Endothelial cell of umbilical vein (primary cell): ENCODE results near the gene CFAP68. TPM values are rescaled to one million over a fixed set of nuclear protein-coding genes. Genes with fewer than 3 reads are reported as not detected.

Experiments used
- BruUV-seq: library from RNA; stranded (reverse); fragments of 400-500 nt; replicated peaks from 2 replicates; lab custom pipeline; 2021; lab: Mats Ljungman, UMichigan
- CTCF ChIA-PET: fragments of 300-600, 350-600 bp; sonication (Branson Sonifier 250); formaldehyde crosslinking; loops from one replicate; lab custom pipeline; 2021; ENCODE audit warnings: antibody characterized with exemption, inconsistent platforms; lab: Charles Lee
- POLR2A ChIA-PET: fragments of 300-600, 350-600 bp; sonication (Branson Sonifier 250); formaldehyde crosslinking; loops from one replicate; lab custom pipeline; 2021; ENCODE audit warnings: antibody characterized with exemption, inconsistent platforms; lab: Charles Lee
- DNase-seq: peaks from one replicate; pipeline ENCODE4 v3.0.0-alpha.2; 2011; ENCODE audit warnings: low read depth, low spot score
- FAIRE-seq: peaks from 2 replicates; lab custom pipeline; 2011; peaks lifted over from hg19 to GRCh38; lab: Jason Lieb, UNC
- H2AFZ ChIP-seq: 2 replicates; pipeline ENCODE4 v1.6.0; 2012; ENCODE audit warnings: low read depth, low read length, control low read depth, inconsistent platforms
- H3K27ac ChIP-seq: 2 replicates; pipeline ENCODE4 v1.5.1; 2011; ENCODE audit warnings: low read depth, mild to moderate bottlenecking, control low read depth, low read length, moderate library complexity; ENCODE audit not compliant: insufficient read depth
- H3K27me3 ChIP-seq, 2 experiments: 2 replicates each; pipeline versions ENCODE4 v1.6.0 to v1.6.1; 2011; ENCODE audit warnings: low read length in 2 of 2, mixed read lengths in 1 of 2; ENCODE audit not compliant: control insufficient read depth in 2 of 2, insufficient read depth in 2 of 2
- H3K36me3 ChIP-seq, 2 experiments: 2 replicates in 1 of 2; 3 replicates in 1 of 2; pipeline ENCODE4 v1.5.1; 2011; ENCODE audit warnings: low read length in 2 of 2, mild to moderate bottlenecking in 1 of 2, moderate library complexity in 1 of 2; ENCODE audit not compliant: control insufficient read depth in 2 of 2, insufficient read depth in 2 of 2; ENCODE audit errors: extremely low read depth in 1 of 2
- H3K4me1 ChIP-seq: 3 replicates; pipeline ENCODE4 v1.5.1; 2011; ENCODE audit warnings: mild to moderate bottlenecking, low read length; ENCODE audit not compliant: control insufficient read depth, insufficient read depth; ENCODE audit errors: extremely low read depth
- H3K4me2 ChIP-seq: 2 replicates; pipeline ENCODE4 v1.6.1; 2011; ENCODE audit warnings: low read length, control low read depth, mixed read lengths; ENCODE audit not compliant: insufficient read depth
- H3K4me3 ChIP-seq, 3 experiments: fragments of 200-600 bp in 1 of 3; sonication (generic), shearing (Covaris generic) in 1 of 3; replicated peaks in 1 of 3; 2 replicates each; pipeline ENCODE4 v1.5.1; 2011 to 2016; ENCODE audit warnings: control low read depth in 3 of 3, low read length in 3 of 3, mild to moderate bottlenecking in 2 of 3, inconsistent platforms in 1 of 3, low read depth in 1 of 3, moderate library complexity in 1 of 3; ENCODE audit not compliant: insufficient read depth in 1 of 3
- H3K79me2 ChIP-seq: 2 replicates; pipeline ENCODE4 v1.6.0; 2012; ENCODE audit warnings: low read length, inconsistent platforms; ENCODE audit not compliant: control insufficient read depth, insufficient read depth
- H3K9ac ChIP-seq: replicated peaks from 2 replicates; pipeline ENCODE3; 2011; ENCODE audit warnings: low read length, control low read depth; ENCODE audit not compliant: insufficient read depth; ENCODE audit errors: extremely low read depth
- H3K9me1 ChIP-seq: replicated peaks from 3 replicates; pipeline ENCODE4 v1.6.0; 2011; ENCODE audit warnings: mild to moderate bottlenecking, low read length; ENCODE audit not compliant: control insufficient read depth, insufficient read depth; ENCODE audit errors: extremely low read depth
- H3K9me3 ChIP-seq: replicated peaks from 2 replicates; pipeline ENCODE4 v1.5.1; 2012; ENCODE audit warnings: low read length, inconsistent platforms; ENCODE audit not compliant: control insufficient read depth, insufficient read depth
- H4K20me1 ChIP-seq: replicated peaks from 2 replicates; pipeline ENCODE3; 2011; ENCODE audit warnings: mild to moderate bottlenecking, low read length; ENCODE audit not compliant: control insufficient read depth, insufficient read depth; ENCODE audit errors: extremely low read depth
- EZH2 ChIP-seq: IDR thresholded peaks from 2 replicates; pipeline ENCODE4 v1.6.1; 2012; ENCODE audit warnings: borderline replicate concordance, low read depth, mild to moderate bottlenecking, moderate library complexity, low read length, inconsistent platforms; ENCODE audit not compliant: severe bottlenecking
- FOS ChIP-seq: IDR thresholded peaks from 2 replicates; pipeline ENCODE4 v1.6.1; 2011; ENCODE audit warnings: mild to moderate bottlenecking, low read length, moderate library complexity, borderline replicate concordance; ENCODE audit not compliant: insufficient read depth
- GATA2 ChIP-seq: IDR thresholded peaks from 2 replicates; pipeline ENCODE4 v1.7.0; 2011; ENCODE audit warnings: low read depth, mild to moderate bottlenecking, moderate library complexity, mixed read lengths, low read length; ENCODE audit not compliant: insufficient read length, insufficient read depth
- JUN ChIP-seq: IDR thresholded peaks from 2 replicates; pipeline ENCODE4 v1.6.1; 2011; ENCODE audit warnings: borderline replicate concordance, low read depth; ENCODE audit not compliant: insufficient read length, insufficient read depth
- MYC ChIP-seq: IDR thresholded peaks from one replicate; pipeline ENCODE4 v1.6.1; 2011; ENCODE audit warnings: mild to moderate bottlenecking, low read depth, low read length
- POLR2A ChIP-seq: IDR thresholded peaks from 2 replicates; pipeline ENCODE4 v1.6.1; 2012; ENCODE audit warnings: low read depth, mild to moderate bottlenecking, control low read depth, low read length
- POLR2AphosphoS5 ChIP-seq: IDR thresholded peaks from 2 replicates; pipeline ENCODE4 v1.6.1; 2012; ENCODE audit warnings: low read depth, mild to moderate bottlenecking, control low read depth, low read length, moderate library complexity; ENCODE audit not compliant: insufficient read depth
- dilution Hi-C: fragments of 300-500 bp; cut with MboI; formaldehyde crosslinking; loops from one replicate; pipeline ENCODE4 v1.15.0; 2019; ENCODE audit warnings: low sequenced_read_pairs; ENCODE audit not compliant: extremely low pct_ligation_motif_present
- intact Hi-C: fragments of 100-400 bp; cut with micrococcal nuclease; formaldehyde crosslinking; loops from one replicate; pipeline ENCODE4 v1.10.0; 2022
- polyA plus RNA-seq, 4 experiments: library from polyadenylated mRNA; depleted of rRNA in 3 of 4; stranded (reverse) in 3 of 4; unstranded in 1 of 4; fragments of >200 nt; gene quantifications; 2 replicates each; pipeline versions ENCODE4 v1.2.1 to v1.2.3, GENCODE V29; 2011 to 2012; ENCODE audit warnings: missing spikeins in 1 of 4
- total RNA-seq: library from RNA; stranded (reverse); gene quantifications from 2 replicates; pipeline ENCODE4 v1.2.3, GENCODE V29; 2021
- TF ChIP-seq, protein P1 (sequence below): IDR thresholded peaks from 2 replicates; pipeline ENCODE4 v1.6.1; 2011; ENCODE audit not compliant: insufficient read depth, insufficient read length
- TF ChIP-seq, protein P2 (sequence below), 2 donors: IDR thresholded peaks; 1 replicate in 1 of 2; 2 replicates in 1 of 2; pipeline ENCODE4 v1.5.1; 2011; ENCODE audit warnings: low read length in 2 of 2, mild to moderate bottlenecking in 2 of 2, moderate library complexity in 2 of 2, control low read depth in 1 of 2, inconsistent platforms in 1 of 2, low read depth in 1 of 2; ENCODE audit not compliant: insufficient read depth in 1 of 2; ENCODE audit errors: extremely low read depth in 1 of 2

The CFAP68 gene
- total and polyA plus RNA-seq, 2 donors (not counting 3 experiments of a cell fraction or from before 2014, with no cell fraction given) = 7.4 to 10.6 TPM

DNA sequence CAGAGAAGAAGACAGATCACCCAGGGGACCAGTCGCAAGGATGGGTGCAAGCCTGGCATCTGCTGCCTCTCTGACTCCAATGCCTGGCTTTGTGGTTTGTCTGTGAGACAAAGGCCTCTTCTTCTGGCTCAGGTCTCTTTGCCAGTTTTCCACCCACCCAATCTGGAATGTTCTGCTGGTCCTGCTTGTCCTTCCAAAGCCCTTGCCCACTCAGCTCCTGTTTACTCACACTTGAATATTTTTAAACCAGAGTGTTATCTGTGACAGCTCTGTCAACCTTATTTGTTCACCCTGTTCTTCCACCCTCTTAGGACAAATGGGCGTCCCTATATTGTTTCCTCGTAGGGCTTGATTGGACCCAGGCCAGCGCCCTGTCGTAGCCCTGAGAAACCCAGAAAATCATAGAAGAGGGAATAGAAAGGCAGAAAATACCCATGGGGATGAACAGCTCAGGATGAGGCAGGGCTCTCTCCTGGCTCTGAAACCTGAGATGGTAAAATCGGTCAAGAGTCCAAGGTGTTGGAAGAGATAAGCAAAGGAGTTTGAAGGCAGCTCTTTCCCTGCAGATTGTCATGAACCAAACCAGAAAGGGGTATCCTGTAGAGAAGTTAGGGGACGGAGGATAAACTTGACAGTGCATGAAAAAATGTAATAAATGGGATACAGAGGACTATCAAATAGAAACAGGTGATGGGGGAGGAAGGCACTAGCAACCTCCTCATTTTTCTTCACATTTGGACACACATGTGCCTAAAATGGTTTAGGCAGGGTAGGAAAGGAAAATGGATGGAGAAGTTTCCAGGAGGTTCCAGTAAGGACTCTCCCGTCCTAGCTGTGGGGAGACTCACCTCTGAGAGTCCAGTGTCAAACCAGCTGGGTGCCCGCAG, 31.6 kb downstream of the CFAP68 start:
- CTCF ChIA-PET = interaction anchor here (1.4 kb wide), 1 partner anchor 71 kb away, joined by 4 read pairs; no protein-coding TSS in a partner anchor
- H3K4me2 ChIP-seq = no peak overlapping the region
- peaks cover 2 to 9% of the 10 kb centered on the region in 2 experiments for H3K27me3 ChIP-seq
- H4K20me1 ChIP-seq = no peaks in the 10 kb centered on the region
- POLR2A ChIA-PET = no interaction called here
- FAIRE-seq (no peak), DNase-seq (no peak)
- intact Hi-C loops (no loop called here), dilution Hi-C loops (no loop called here)
- H3K27ac ChIP-seq = no peak overlapping the region
- no peaks in the 10 kb centered on the region for H3K9me1 ChIP-seq
- no peak overlapping the region for H3K4me3 ChIP-seq
- H3K79me2 ChIP-seq = no peaks in the 10 kb centered on the region
- H3K4me1 ChIP-seq = peaks cover 6% of the 10 kb centered on the region
- no peak overlapping the region for H3K9ac ChIP-seq
- TF ChIP-seq, protein P1, sequence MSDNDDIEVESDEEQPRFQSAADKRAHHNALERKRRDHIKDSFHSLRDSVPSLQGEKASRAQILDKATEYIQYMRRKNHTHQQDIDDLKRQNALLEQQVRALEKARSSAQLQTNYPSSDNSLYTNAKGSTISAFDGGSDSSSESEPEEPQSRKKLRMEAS = no peak
- TF ChIP-seq, protein P2, sequence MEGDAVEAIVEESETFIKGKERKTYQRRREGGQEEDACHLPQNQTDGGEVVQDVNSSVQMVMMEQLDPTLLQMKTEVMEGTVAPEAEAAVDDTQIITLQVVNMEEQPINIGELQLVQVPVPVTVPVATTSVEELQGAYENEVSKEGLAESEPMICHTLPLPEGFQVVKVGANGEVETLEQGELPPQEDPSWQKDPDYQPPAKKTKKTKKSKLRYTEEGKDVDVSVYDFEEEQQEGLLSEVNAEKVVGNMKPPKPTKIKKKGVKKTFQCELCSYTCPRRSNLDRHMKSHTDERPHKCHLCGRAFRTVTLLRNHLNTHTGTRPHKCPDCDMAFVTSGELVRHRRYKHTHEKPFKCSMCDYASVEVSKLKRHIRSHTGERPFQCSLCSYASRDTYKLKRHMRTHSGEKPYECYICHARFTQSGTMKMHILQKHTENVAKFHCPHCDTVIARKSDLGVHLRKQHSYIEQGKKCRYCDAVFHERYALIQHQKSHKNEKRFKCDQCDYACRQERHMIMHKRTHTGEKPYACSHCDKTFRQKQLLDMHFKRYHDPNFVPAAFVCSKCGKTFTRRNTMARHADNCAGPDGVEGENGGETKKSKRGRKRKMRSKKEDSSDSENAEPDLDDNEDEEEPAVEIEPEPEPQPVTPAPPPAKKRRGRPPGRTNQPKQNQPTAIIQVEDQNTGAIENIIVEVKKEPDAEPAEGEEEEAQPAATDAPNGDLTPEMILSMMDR (IDR thresholded peaks at IDR 0.05; ENCODE audit: extremely low read depth in 1 of 2, insufficient read depth in 1 of 2, low read depth in 1 of 2, low read length in 2 of 2) = no peak
- TF ChIP-seq GATA2 = no peak
- TF ChIP-seq FOS = no peak
- no peak for TF ChIP-seq POLR2AphosphoS5
- no peak for TF ChIP-seq JUN
- TF ChIP-seq POLR2A = no peak
- no peak for TF ChIP-seq MYC
- TF ChIP-seq EZH2 = no peak
- no TSS peak for BruUV-seq
- no peaks in the 10 kb centered on the region for H3K36me3 ChIP-seq
- H2AFZ ChIP-seq = no peak overlapping the region
- H3K9me3 ChIP-seq = no peaks in the 10 kb centered on the region
